Stimulated activated CD4-positive, alpha-beta T cell treated with anti-CD3 and anti-CD28 coated beads, TNF-alpha, amount 100 ng/mL, for 24 hours (primary cell): ENCODE results near the gene RIF1.
"Not testable (repeated sequence)": the region's sequence is repeated elsewhere in the genome, so short reads cannot be mapped to it uniquely, and the experiment has no call there.

Experiments
- DNase-seq, 3 experiments: peaks; one replicate each; pipeline ENCODE4 v3.0.0-alpha.2; 2020; ENCODE audit warnings: low read depth in 3 of 3

RIF1 gene

GRCh38 chr2:151409601-151410484 lies at the start of gene RIF1:
Gene RIF1 (plus strand): TSS chr2:151409902. CDS start chr2:151410424, 522 bp downstream.
- peak; percentile 62 to 82 (median 66) for DNase-seq

DNA sequence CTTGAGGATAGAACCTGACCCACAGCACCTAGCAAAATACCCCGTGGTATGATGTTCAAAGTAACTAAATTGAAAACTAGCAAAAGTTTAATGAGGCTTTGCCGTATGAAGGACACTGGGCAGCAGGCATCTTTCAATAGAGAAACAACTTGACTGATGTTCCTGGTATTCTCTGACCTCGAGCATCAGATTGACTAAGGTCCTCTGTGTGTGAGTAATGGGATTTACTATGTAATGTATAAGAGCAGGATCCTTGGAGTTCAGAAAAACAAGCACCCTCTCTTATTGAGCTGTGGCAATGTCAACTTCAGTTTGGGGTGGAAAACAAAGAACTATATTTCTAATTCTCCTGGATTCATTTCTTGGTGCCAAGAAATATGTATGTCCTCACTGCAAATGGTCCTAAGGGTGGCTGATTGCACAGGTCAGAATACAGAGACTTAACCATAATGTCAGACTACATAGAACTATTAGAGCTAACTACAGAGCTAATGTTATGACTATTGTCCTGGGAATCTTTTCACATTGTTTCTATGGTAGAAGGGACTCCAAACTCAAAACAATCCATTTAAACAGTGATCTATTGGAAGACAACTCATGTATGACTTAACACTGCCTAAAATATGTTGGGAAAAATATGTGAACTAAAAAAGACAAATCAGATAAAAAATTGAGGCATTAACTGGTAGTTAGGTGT lies 47.9 kb upstream of the RIF1 start:
- no peak for DNase-seq

- DNase-seq = no peak
Measured at GRCh38 chr2:151363709-151364108, 46.0 kb upstream of the RIF1 start.

DNA sequence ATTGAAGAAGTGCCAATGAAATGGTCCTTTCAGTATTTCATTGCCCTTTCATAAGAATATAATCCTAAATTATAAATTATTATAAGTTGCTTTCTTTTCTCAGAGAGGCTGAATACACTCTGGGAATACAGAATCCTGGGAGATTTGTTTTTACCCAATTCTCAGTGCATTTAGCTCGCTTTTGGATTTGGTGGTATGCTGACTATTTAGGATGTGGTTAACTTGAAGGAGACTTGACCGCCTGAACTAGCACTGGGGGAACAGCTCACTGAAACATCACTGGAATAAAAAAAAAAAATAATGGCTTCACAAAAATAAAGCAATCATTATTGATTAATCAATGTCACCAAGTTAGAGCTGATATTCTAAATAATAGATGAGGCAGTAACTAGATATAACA lies 42.1 kb upstream of the RIF1 start:
- no peak for DNase-seq

DNA sequence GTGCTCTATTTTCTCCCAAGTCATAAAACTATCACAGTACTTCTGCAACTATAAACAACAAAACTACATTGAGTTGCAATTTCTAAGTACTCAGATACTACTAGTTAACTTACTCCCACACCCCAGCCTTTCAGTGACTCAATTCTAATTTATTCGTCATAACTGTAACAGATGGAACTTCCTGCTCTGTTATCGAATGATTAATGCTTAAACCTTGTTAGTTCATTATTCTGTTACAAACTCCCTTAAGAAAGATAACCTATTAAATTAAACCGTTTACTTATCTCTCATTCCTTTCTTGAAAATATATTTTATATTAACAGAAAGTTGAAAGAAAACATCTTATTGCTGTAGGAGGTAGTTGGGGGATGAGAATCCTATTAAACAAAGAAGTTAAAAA lies 35.3 kb upstream of the RIF1 start:
- DNase-seq = no peak

DNA sequence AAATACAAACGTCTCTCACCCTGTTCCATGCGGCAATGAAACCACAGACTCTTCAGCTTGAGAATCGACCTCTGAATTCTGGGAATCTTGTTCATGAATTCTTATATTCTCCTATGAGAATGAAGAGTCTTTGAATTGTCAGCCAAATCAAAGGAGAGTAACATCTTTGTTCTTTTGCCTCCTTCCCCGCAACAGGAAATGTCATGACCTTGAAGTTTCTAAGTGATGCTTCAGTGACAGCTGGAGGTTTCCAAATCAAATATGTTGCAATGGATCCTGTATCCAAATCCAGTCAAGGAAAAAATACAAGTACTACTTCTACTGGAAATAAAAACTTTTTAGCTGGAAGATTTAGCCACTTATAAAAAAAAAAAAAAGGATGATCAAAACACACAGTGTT lies 30.5 kb upstream of the RIF1 start:
- no peak for DNase-seq

- no peak for DNase-seq
Measured at GRCh38 chr2:151380580-151381235, 29.0 kb upstream of the RIF1 start.

GRCh38 chr2:151381266-151381665 lies 28.4 kb upstream of the RIF1 start:
- no peak for DNase-seq

- DNase-seq = no peak
Measured at GRCh38 chr2:151388011-151388410, 21.7 kb upstream of the RIF1 start.

DNA sequence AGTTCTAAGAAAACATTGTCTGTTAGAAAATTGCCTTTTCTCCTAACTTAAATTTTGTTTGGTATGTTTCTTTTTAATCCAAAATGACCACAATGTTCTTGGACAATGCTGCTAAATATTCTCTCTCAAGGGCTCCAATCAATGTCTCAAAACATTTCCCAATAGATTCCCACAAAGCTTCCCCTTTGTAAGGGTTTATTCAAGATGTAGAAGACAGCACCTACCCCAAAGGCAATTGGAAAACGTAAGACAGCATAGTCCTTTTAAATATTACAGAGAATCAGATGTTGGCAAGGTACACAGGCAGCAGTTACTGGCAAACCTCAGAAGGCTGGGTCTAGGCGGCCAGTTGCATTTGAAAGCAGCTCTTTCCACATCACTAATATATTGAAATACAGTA lies 18.3 kb upstream of the RIF1 start:
- no peak for DNase-seq

- no peak for DNase-seq
Measured at GRCh38 chr2:151394509-151394908, 15.2 kb upstream of the RIF1 start.

DNA sequence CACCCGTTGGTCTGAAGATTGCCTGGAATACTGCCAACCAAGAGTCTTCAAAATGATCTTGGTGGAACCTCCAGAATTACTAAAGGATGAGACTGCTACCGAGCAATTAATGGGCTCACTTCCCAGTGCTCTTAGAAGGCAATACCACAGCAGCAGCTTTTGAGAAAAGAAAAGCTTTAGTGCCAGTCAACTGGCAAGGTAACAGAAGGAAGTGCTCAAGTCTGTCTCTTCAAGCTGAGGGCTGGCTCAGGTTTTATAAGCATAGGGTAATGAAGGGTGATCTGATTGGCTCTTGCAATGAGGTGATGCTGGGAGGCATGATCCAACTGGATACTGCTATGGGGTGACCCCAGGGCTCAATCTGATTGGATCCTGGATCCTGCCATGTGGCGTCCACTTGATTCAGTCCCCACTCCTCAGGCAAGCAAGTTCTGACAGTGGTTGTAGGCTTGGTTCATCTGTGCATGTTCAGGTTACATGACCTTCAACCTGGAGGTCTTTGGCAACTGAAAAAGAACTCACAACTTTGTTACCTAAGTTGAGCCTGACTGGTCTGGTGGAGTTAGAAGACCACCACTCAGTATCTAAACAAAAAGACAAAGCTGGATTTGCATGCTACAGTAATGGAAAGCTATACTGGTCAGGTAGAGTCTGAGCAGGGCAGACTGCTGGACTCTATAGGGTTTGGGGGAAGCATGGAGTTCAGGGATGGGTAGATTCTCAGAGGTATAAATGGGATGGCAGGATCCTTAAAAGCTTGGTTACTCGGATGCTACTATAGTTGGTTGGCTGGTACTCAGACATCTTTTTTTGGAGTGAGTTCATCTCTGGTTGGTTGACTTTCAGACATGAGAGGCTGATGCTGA lies 14.0 kb upstream of the RIF1 start:
- no peak for DNase-seq

- no peak for DNase-seq
Measured at GRCh38 chr2:151399981-151400380, 9.7 kb upstream of the RIF1 start.

- no peak for DNase-seq
Measured at GRCh38 chr2:151401149-151401548, 8.6 kb upstream of the RIF1 start.

DNA sequence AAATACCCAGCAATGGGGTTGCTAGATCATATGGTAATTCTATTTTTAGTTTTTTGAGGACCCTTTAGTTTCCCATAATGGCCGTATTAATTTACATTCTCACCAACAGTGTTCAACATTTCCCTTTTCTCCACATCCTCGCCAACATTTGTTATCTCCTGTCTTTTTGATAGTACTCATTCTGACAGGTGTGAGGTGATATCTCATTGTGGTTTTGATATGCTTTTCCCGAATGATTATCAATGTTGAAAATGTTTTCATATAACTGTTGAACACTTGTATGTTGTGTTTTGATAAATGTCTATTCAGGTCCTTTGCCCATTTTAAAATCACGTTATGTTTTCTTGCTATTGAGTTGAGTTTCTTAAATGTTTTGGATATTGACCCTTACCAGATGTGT lies 5.8 kb upstream of the RIF1 start:
- no peak for DNase-seq

DNA sequence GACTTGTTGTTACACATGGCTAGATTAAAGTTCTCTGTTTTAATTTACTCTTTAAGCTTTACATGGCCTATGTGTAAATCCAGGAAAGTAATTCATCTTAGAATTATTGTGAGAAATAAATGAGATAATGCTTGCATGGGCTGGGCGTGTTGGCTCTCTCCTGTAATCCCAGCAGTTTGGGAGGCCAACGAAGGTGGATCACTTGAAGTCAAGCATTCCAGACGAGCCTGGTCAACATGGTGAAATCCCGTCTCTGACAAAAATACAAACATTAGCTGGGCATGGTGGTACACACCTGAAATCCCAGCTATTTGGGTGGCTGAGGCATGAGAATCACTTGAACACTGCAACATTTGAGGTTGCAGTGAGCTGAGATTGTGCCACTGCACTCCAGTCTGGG lies 4.3 kb upstream of the RIF1 start:
- no peak for DNase-seq

DNA sequence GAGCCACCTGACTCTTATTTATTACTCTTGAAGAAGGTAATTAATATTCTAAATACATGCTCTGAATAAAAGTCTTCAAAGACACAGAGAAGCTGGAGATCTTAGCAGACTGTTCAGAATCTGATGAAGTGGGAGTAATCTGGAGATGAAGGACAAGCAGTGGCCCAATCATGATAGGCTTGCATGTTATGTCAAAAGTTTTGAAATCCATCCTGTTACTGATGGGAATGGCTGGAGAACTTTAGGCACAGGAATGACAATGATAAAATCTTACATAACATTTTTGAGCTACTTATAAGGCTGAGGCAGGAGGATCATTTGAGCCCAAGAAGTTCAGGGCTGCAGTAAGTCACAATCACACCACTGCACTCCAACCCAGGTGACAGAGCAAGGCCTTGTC lies 2.4 kb upstream of the RIF1 start:
- DNase-seq = no peak

- DNase-seq = no peak
Measured at GRCh38 chr2:151408788-151409600, 708 bp upstream of the RIF1 start.

- DNase-seq = peak; percentile 5 to 47 (median 17)
Measured at GRCh38 chr2:151410485-151410834, 758 bp downstream of the RIF1 start.

DNA sequence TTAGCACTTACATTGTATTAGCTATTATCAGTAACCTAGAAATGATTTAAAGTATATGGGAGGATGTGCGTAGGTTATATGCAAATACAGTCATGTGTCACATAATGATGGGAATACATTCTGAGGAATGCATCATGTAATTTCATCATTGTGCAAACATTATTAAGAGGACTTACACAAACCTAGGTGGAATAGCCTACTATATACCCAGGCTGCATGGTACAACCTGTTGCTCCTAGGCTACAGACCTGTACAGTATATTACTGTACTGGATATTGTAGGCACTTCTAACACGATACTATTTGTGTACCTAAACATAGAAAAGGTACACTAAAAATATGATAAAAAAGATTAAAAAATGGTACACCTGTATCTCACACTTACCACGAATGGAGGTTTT lies 7.9 kb downstream of the RIF1 start:
- DNase-seq = no peak

GRCh38 chr2:151421681-151422080 lies 12.0 kb downstream of the RIF1 start:
- not testable (repeated sequence) for DNase-seq
